Smooth muscle cell (in vitro differentiated cells): ENCODE data around the gene GGCX. TPM values are rescaled to one million over a fixed set of nuclear protein-coding genes. Genes with fewer than 3 reads are reported as not detected.
A peak's percentile ranks its signal among the peaks of the same experiment; 100 is the strongest.

ENCODE experiments used
- DNase-seq: peaks from one replicate; lab custom pipeline; 2025; ENCODE audit not compliant: unreplicated experiment; lab: John Stamatoyannopoulos, UW
- H2AFZ ChIP-seq: fragments of 200-600 bp; sonication (generic); 2 replicates; pipeline ENCODE4 v1.6.0; 2016; ENCODE audit warnings: antibody characterized with exemption, low read depth, mild to moderate bottlenecking
- H3F3A ChIP-seq: fragments of 200-600 bp; sonication (generic); 2 replicates; pipeline ENCODE4 v1.6.0; 2017; ENCODE audit warnings: antibody characterized with exemption, low read depth
- H3K27ac ChIP-seq: fragments of 200-600 bp; sonication (generic); 2 replicates; pipeline ENCODE4 v1.5.1; 2016; ENCODE audit warnings: low read depth, mild to moderate bottlenecking
- H3K27me3 ChIP-seq: fragments of 200-600 bp; sonication (generic); 2 replicates; pipeline ENCODE4 v1.6.1; 2016; ENCODE audit warnings: low read depth, mild to moderate bottlenecking
- H3K36me3 ChIP-seq: fragments of 200-600 bp; sonication (generic); 2 replicates; pipeline ENCODE4 v1.5.1; 2016; ENCODE audit warnings: low read depth
- H3K4me1 ChIP-seq: fragments of 200-600 bp; sonication (generic); 2 replicates; pipeline ENCODE4 v1.5.1; 2016; ENCODE audit warnings: low read depth
- H3K4me2 ChIP-seq: fragments of 200-600 bp; sonication (generic); 2 replicates; pipeline ENCODE4 v1.6.0; 2016; ENCODE audit warnings: mild to moderate bottlenecking
- H3K4me3 ChIP-seq: fragments of 200-600 bp; sonication (generic); 2 replicates; pipeline ENCODE4 v1.5.1; 2016; ENCODE audit warnings: mild to moderate bottlenecking
- H3K79me2 ChIP-seq: fragments of 200-600 bp; sonication (generic); 2 replicates; pipeline ENCODE4 v1.6.0; 2016; ENCODE audit warnings: low read depth, mild to moderate bottlenecking
- H3K9ac ChIP-seq: fragments of 200-600 bp; sonication (generic); 2 replicates; pipeline ENCODE4 v1.6.0; 2016; ENCODE audit warnings: low read depth
- H3K9me3 ChIP-seq: fragments of 200-600 bp; sonication (generic); replicated peaks from 2 replicates; pipeline ENCODE4 v1.5.1; 2016; ENCODE audit warnings: low read depth
- H4K20me1 ChIP-seq: fragments of 200-600 bp; sonication (generic); 2 replicates; pipeline ENCODE4 v1.6.0; 2016; ENCODE audit warnings: low read depth
- CTCF ChIP-seq: fragments of 200-600 bp; sonication (generic); IDR thresholded peaks from 2 replicates; pipeline ENCODE4 v1.5.1; 2017; ENCODE audit warnings: borderline replicate concordance, mild to moderate bottlenecking, antibody characterized with exemption; ENCODE audit not compliant: insufficient read depth, poor library complexity, severe bottlenecking
- WGBS: methylation state at CpG from one replicate; pipeline ENCODE4 v1.1.7; 2016; ENCODE audit warnings: low lambda C conversion rate; 5-methylcytosine and 5-hydroxymethylcytosine counted together
- polyA plus RNA-seq: library from polyadenylated mRNA; unstranded; fragments of >200 nt; fragmentation: Nextera tagmentation; extraction: Ambion mirVana; gene quantifications from 2 replicates; pipeline ENCODE4 v1.2.1, GENCODE V29; 2016
- total RNA-seq: library from RNA; depleted of rRNA; stranded (reverse); fragments of >200 nt; gene quantifications from 2 replicates; pipeline ENCODE4 v1.2.3, GENCODE V29; 2014

GGCX gene
- total and polyA plus RNA-seq, 2 experiments from 2014 or later: 44.5 to 83.2 TPM

- DNase-seq: no peak
- WGBS: 42% methylated on average over 7 of the region's 7 CpGs
- Histone ChIP-seq H3K9me3 (no peaks in the 10 kb centered on the region), H3K27me3 (no peaks in the 10 kb centered on the region), H4K20me1 (no peaks in the 10 kb centered on the region), H3K4me1 (peaks cover 7% of the 10 kb centered on the region), H3K36me3 (no peaks in the 10 kb centered on the region), H3K27ac (peak overlapping the region; percentile 76), H3K79me2 (no peaks in the 10 kb centered on the region), H3F3A (peaks cover 19% of the 10 kb centered on the region), H3K4me2 (peak overlapping the region; percentile 68), H3K9ac (no peak overlapping the region), H2AFZ (peak overlapping the region; percentile 85), H3K4me3 (no peak overlapping the region)
- TF ChIP-seq CTCF: no peak
Measured at GRCh38 chr2:85506768-85507181, 54.5 kb downstream of the GGCX start.

- Histone ChIP-seq H2AFZ (no peak overlapping the region), H3K9ac (no peak overlapping the region)
Measured at GRCh38 chr2:85505551-85506238, 55.6 kb downstream of the GGCX start.

GRCh38 chr2:85504778-85505261 lies 56.5 kb downstream of the GGCX start:
- Histone ChIP-seq H2AFZ (no peak overlapping the region), H3K4me2 (peak overlapping the region; percentile 29)
- TF ChIP-seq CTCF: no peak

More at GRCh38 chr2:85505551-85506238, 55.6 kb downstream of the GGCX start:
- Histone ChIP-seq H3K4me1 (peaks cover 7% of the 10 kb centered on the region), H3K36me3 (no peaks in the 10 kb centered on the region), H3K27ac (peak overlapping the region; percentile 45), H3K27me3 (no peaks in the 10 kb centered on the region), H3K9me3 (no peaks in the 10 kb centered on the region), H3F3A (peaks cover 19% of the 10 kb centered on the region), H3K79me2 (no peaks in the 10 kb centered on the region), H3K4me3 (no peak overlapping the region), H3K4me2 (peak overlapping the region; percentile 68), H4K20me1 (no peaks in the 10 kb centered on the region)
- no peak for DNase-seq
- TF ChIP-seq CTCF: no peak
- WGBS: 85% methylated on average over 10 of the region's 10 CpGs

More at GRCh38 chr2:85504778-85505261, 56.5 kb downstream of the GGCX start:
- Histone ChIP-seq H3K9ac (no peak overlapping the region), H3K27ac (peak overlapping the region; percentile 45), H3K79me2 (no peaks in the 10 kb centered on the region), H3K36me3 (no peaks in the 10 kb centered on the region), H4K20me1 (no peaks in the 10 kb centered on the region), H3K9me3 (no peaks in the 10 kb centered on the region), H3K4me1 (peaks cover 7% of the 10 kb centered on the region), H3K4me3 (no peak overlapping the region), H3K27me3 (no peaks in the 10 kb centered on the region), H3F3A (peaks cover 21% of the 10 kb centered on the region)
- DNase-seq: no peak
- WGBS: 25% methylated on average over 3 of the region's 3 CpGs
